Liver (tissue), 9 donors: ENCODE results near the gene ADORA3. TPM values are rescaled to one million over a fixed set of nuclear protein-coding genes. Genes with fewer than 3 reads are reported as not detected.

Experiments used
- DNase-seq: peaks from one replicate; pipeline ENCODE4 v3.0.0-alpha.2; 2017; ENCODE audit warnings: low spot score
- H3K27ac ChIP-seq, 2 donors: one replicate each; pipeline ENCODE4 v1.7.0; 2013; ENCODE audit warnings: inconsistent platforms in 2 of 2, low read length in 2 of 2, control low read depth in 1 of 2, low read depth in 1 of 2, mild to moderate bottlenecking in 1 of 2
- H3K27me3 ChIP-seq, 4 donors: one replicate each; pipeline versions ENCODE4 v1.6.1 to v1.7.0; 2013; ENCODE audit warnings: low read length in 3 of 4, inconsistent platforms in 1 of 4, mild to moderate bottlenecking in 1 of 4, moderate library complexity in 1 of 4; ENCODE audit not compliant: control insufficient read depth in 4 of 4, insufficient read depth in 4 of 4
- H3K36me3 ChIP-seq, 4 donors: one replicate each; pipeline versions ENCODE4 v1.6.1 to v1.7.0; 2013; ENCODE audit warnings: low read length in 3 of 4, mild to moderate bottlenecking in 3 of 4, low read depth in 1 of 4, moderate library complexity in 1 of 4; ENCODE audit not compliant: control insufficient read depth in 4 of 4, insufficient read depth in 3 of 4
- H3K4me1 ChIP-seq, 4 donors: one replicate each; pipeline versions ENCODE4 v1.6.1 to v1.7.0; 2013; ENCODE audit warnings: low read length in 3 of 4, mild to moderate bottlenecking in 3 of 4, moderate library complexity in 1 of 4; ENCODE audit not compliant: control insufficient read depth in 4 of 4, insufficient read depth in 4 of 4
- H3K4me3 ChIP-seq, 3 donors: one replicate each; pipeline versions ENCODE4 v1.6.1 to v1.7.0; 2013; ENCODE audit warnings: low read length in 3 of 3, control low read depth in 1 of 3, low read depth in 1 of 3, mild to moderate bottlenecking in 1 of 3
- H3K9ac ChIP-seq, 2 donors: one replicate each; pipeline ENCODE4 v1.7.0; 2013; ENCODE audit warnings: low read length in 2 of 2, mild to moderate bottlenecking in 2 of 2, moderate library complexity in 2 of 2, control low read depth in 1 of 2, low read depth in 1 of 2
- H3K9me3 ChIP-seq, 4 donors: one replicate each; pipeline versions ENCODE4 v1.6.1 to v1.7.0; 2013; ENCODE audit warnings: low read length in 3 of 4; ENCODE audit not compliant: control insufficient read depth in 4 of 4
- EGR1 ChIP-seq, 2 donors: IDR thresholded peaks; 2 replicates each; pipeline ENCODE4 v1.6.1; 2016 to 2018; ENCODE audit warnings: antibody characterized with exemption in 2 of 2, low read depth in 2 of 2
- FOXA1 ChIP-seq: IDR thresholded peaks from 2 replicates; pipeline ENCODE4 v1.6.1; 2016; ENCODE audit warnings: antibody characterized with exemption
- GABPA ChIP-seq, 2 donors: IDR thresholded peaks in 1 of 2; conservative IDR thresholded peaks in 1 of 2; 2 replicates each; pipeline ENCODE4 v1.6.1; 2016; ENCODE audit warnings: antibody characterized with exemption in 2 of 2, mild to moderate bottlenecking in 1 of 2, moderate library complexity in 1 of 2
- HNF4A ChIP-seq, 2 donors: conservative IDR thresholded peaks; 2 replicates each; pipeline ENCODE4 v1.6.1; 2016; ENCODE audit warnings: antibody characterized with exemption in 2 of 2, mild to moderate bottlenecking in 2 of 2
- HNF4G ChIP-seq: IDR thresholded peaks from 2 replicates; pipeline ENCODE4 v1.6.1; 2016; ENCODE audit warnings: antibody characterized with exemption
- JUND ChIP-seq, 2 donors: IDR thresholded peaks; 2 replicates each; pipeline ENCODE4 v1.6.1; 2016; ENCODE audit warnings: antibody characterized with exemption in 2 of 2
- NR2F2 ChIP-seq: IDR thresholded peaks from 2 replicates; pipeline ENCODE4 v1.6.1; 2016; ENCODE audit warnings: antibody characterized with exemption
- RAD21 ChIP-seq, 2 donors: IDR thresholded peaks; 2 replicates each; pipeline ENCODE4 v1.6.1; 2016; ENCODE audit warnings: antibody characterized with exemption in 2 of 2, mild to moderate bottlenecking in 2 of 2
- RXRA ChIP-seq, 2 donors: IDR thresholded peaks; 2 replicates each; pipeline ENCODE4 v1.6.1; 2017 to 2018; ENCODE audit warnings: antibody characterized with exemption in 2 of 2, mild to moderate bottlenecking in 1 of 2
- SP1 ChIP-seq: IDR thresholded peaks from 2 replicates; pipeline ENCODE4 v1.6.1; 2018; ENCODE audit warnings: antibody characterized with exemption, mild to moderate bottlenecking
- TAF1 ChIP-seq: conservative IDR thresholded peaks from 2 replicates; pipeline ENCODE4 v1.6.1; 2016; ENCODE audit warnings: antibody characterized with exemption, mild to moderate bottlenecking
- YY1 ChIP-seq: IDR thresholded peaks from 2 replicates; pipeline ENCODE4 v1.6.1; 2016; ENCODE audit warnings: antibody characterized with exemption, mild to moderate bottlenecking
- polyA plus RNA-seq, 2 donors: library from polyadenylated mRNA; stranded (reverse) in 1 of 2; unstranded in 1 of 2; fragments of 200-250 nt in 1 of 2; fragments of >200 nt in 1 of 2; fragmentation: Nextera tagmentation in 1 of 2; extraction: Ambion mirVana in 1 of 2; gene quantifications; one replicate each; pipeline versions ENCODE4 v1.2.1 to v1.2.3, GENCODE V29; 2013 to 2015
- total RNA-seq, 2 donors: library from RNA; depleted of rRNA; stranded (reverse); fragments of >200 nt; gene quantifications; one replicate each; pipeline ENCODE4 v1.2.3, GENCODE V29; 2014
- TF ChIP-seq, protein P1 (sequence below): IDR thresholded peaks from 2 replicates; pipeline ENCODE4 v1.6.1; 2016; ENCODE audit warnings: antibody characterized with exemption
- TF ChIP-seq, protein P2 (sequence below): IDR thresholded peaks from 2 replicates; pipeline ENCODE4 v1.6.1; 2016; ENCODE audit warnings: antibody characterized with exemption, mild to moderate bottlenecking
- TF ChIP-seq, protein P3 (sequence below): fragments of 150-350 bp; IDR thresholded peaks from 2 replicates; pipeline ENCODE4 v1.5.1; 2017; ENCODE audit warnings: improper control_type of control experiment, low read depth, low read length; ENCODE audit not compliant: missing input control
- TF ChIP-seq, protein P4 (sequence below): IDR thresholded peaks from 2 replicates; pipeline ENCODE4 v1.6.1; 2016; ENCODE audit warnings: antibody characterized with exemption
- TF ChIP-seq, protein P5 (sequence below): IDR thresholded peaks from 2 replicates; pipeline ENCODE4 v1.6.1; 2016; ENCODE audit warnings: antibody characterized with exemption
- donor health status: healthy.
- donor health status: healthy.
- donor health status: healthy.
- donor health status: healthy.
- donor health status: healthy.

The ADORA3 gene
- total and polyA plus RNA-seq, 4 donors, result 0.97 to 5.6 (median 3.2) TPM

DNA sequence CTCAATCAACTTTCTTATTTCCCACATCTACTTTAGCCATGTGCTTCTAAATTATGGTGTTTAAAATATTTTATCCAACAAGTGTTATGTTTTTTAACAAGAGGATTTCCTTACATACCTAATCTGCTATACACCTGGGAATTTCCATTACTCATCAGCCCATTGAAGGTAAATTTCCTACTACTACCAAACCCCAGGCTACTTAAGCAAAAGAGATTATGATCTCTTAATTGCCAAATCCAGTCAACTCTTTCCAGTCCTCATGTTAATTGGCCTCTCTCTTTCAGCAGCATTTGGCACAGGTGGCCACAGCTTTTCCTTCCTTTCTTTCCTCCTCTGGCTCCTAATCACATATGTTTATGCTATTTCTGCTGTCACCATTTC is 34.7 kb downstream of the ADORA3 start:
- Histone ChIP-seq H3K27ac (no peak overlapping the region), H3K9ac (no peak overlapping the region), H3K27me3 (no peaks in the 10 kb centered on the region), H3K4me3 (no peak overlapping the region), H3K4me1 (no peaks in the 10 kb centered on the region), H3K36me3 (peaks cover 0 to 38% (median 22%) of the 10 kb centered on the region in 4 donors), H3K9me3 (no peaks in the 10 kb centered on the region)
- no peak for DNase-seq
- TF ChIP-seq RAD21 (IDR thresholded peaks at IDR 0.05) (no peak), HNF4A (conservative IDR thresholded peaks at IDR 0.05) (no peak), HNF4G (no peak), NR2F2 (no peak), YY1 (no peak), FOXA1 (no peak), JUND (IDR thresholded peaks at IDR 0.05) (no peak), SP1 (no peak), GABPA (IDR thresholded peaks at IDR 0.05 in 1 of 2, conservative IDR thresholded peaks at IDR 0.05 in 1 of 2) (no peak), TAF1 (no peak), EGR1 (IDR thresholded peaks at IDR 0.05; ENCODE audit: low read depth in 2 of 2) (no peak), RXRA (IDR thresholded peaks at IDR 0.05) (no peak)
- TF ChIP-seq, protein P1, sequence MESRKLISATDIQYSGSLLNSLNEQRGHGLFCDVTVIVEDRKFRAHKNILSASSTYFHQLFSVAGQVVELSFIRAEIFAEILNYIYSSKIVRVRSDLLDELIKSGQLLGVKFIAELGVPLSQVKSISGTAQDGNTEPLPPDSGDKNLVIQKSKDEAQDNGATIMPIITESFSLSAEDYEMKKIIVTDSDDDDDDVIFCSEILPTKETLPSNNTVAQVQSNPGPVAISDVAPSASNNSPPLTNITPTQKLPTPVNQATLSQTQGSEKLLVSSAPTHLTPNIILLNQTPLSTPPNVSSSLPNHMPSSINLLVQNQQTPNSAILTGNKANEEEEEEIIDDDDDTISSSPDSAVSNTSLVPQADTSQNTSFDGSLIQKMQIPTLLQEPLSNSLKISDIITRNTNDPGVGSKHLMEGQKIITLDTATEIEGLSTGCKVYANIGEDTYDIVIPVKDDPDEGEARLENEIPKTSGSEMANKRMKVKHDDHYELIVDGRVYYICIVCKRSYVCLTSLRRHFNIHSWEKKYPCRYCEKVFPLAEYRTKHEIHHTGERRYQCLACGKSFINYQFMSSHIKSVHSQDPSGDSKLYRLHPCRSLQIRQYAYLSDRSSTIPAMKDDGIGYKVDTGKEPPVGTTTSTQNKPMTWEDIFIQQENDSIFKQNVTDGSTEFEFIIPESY, result no peak
- TF ChIP-seq, protein P2, sequence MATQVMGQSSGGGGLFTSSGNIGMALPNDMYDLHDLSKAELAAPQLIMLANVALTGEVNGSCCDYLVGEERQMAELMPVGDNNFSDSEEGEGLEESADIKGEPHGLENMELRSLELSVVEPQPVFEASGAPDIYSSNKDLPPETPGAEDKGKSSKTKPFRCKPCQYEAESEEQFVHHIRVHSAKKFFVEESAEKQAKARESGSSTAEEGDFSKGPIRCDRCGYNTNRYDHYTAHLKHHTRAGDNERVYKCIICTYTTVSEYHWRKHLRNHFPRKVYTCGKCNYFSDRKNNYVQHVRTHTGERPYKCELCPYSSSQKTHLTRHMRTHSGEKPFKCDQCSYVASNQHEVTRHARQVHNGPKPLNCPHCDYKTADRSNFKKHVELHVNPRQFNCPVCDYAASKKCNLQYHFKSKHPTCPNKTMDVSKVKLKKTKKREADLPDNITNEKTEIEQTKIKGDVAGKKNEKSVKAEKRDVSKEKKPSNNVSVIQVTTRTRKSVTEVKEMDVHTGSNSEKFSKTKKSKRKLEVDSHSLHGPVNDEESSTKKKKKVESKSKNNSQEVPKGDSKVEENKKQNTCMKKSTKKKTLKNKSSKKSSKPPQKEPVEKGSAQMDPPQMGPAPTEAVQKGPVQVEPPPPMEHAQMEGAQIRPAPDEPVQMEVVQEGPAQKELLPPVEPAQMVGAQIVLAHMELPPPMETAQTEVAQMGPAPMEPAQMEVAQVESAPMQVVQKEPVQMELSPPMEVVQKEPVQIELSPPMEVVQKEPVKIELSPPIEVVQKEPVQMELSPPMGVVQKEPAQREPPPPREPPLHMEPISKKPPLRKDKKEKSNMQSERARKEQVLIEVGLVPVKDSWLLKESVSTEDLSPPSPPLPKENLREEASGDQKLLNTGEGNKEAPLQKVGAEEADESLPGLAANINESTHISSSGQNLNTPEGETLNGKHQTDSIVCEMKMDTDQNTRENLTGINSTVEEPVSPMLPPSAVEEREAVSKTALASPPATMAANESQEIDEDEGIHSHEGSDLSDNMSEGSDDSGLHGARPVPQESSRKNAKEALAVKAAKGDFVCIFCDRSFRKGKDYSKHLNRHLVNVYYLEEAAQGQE, result no peak
- TF ChIP-seq, protein P3, sequence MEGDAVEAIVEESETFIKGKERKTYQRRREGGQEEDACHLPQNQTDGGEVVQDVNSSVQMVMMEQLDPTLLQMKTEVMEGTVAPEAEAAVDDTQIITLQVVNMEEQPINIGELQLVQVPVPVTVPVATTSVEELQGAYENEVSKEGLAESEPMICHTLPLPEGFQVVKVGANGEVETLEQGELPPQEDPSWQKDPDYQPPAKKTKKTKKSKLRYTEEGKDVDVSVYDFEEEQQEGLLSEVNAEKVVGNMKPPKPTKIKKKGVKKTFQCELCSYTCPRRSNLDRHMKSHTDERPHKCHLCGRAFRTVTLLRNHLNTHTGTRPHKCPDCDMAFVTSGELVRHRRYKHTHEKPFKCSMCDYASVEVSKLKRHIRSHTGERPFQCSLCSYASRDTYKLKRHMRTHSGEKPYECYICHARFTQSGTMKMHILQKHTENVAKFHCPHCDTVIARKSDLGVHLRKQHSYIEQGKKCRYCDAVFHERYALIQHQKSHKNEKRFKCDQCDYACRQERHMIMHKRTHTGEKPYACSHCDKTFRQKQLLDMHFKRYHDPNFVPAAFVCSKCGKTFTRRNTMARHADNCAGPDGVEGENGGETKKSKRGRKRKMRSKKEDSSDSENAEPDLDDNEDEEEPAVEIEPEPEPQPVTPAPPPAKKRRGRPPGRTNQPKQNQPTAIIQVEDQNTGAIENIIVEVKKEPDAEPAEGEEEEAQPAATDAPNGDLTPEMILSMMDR, result no peak
- TF ChIP-seq, protein P4, sequence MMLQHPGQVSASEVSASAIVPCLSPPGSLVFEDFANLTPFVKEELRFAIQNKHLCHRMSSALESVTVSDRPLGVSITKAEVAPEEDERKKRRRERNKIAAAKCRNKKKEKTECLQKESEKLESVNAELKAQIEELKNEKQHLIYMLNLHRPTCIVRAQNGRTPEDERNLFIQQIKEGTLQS, result no peak
- TF ChIP-seq, protein P5, sequence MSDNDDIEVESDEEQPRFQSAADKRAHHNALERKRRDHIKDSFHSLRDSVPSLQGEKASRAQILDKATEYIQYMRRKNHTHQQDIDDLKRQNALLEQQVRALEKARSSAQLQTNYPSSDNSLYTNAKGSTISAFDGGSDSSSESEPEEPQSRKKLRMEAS, result no peak
